HepG2 (cell line): ENCODE results near the gene NUP153. TPM values are rescaled to one million over a fixed set of nuclear protein-coding genes. Genes with fewer than 3 reads are reported as not detected.

ENCODE experiments used
- AGO2 ChIP-seq: fragments of 200-400 bp; formaldehyde crosslinking; optimal IDR thresholded peaks from 2 replicates; pipeline ENCODE3; 2017; ENCODE audit warnings: mild to moderate bottlenecking, low read depth, low read length, moderate library complexity
- AKNA ChIP-seq: sonication (generic); formaldehyde crosslinking; IDR thresholded peaks from 2 replicates; pipeline ENCODE4 v1.4.0; 2020; ENCODE audit warnings: missing genetic modification reagents, borderline replicate concordance
- ELF1 ChIP-seq: sonication (generic); formaldehyde crosslinking; IDR thresholded peaks from 2 replicates; pipeline ENCODE4 v1.4.0; 2020; ENCODE audit warnings: missing genetic modification reagents
- GPBP1L1 ChIP-seq: sonication (generic); formaldehyde crosslinking; IDR thresholded peaks from 2 replicates; pipeline ENCODE4 v1.5.0; 2020; ENCODE audit warnings: mild to moderate bottlenecking, missing genetic modification reagents
- HCFC1 ChIP-seq: fragments of 150-350 bp; IDR thresholded peaks from 2 replicates; pipeline ENCODE4 v1.6.1; 2014; ENCODE audit warnings: low read depth, low read length
- KDM5A ChIP-seq: fragments of 200-600 bp; sonication (generic); IDR thresholded peaks from 2 replicates; pipeline ENCODE4 v1.7.0; 2018; ENCODE audit warnings: antibody characterized with exemption, mild to moderate bottlenecking, low read length, borderline replicate concordance
- KLF6 ChIP-seq: IDR thresholded peaks from 2 replicates; pipeline ENCODE4 v1.8.0; 2016; ENCODE audit warnings: missing biosample characterization, missing genetic modification reagents
- NONO ChIP-seq, 2 experiments: fragments of 450-650 bp in 1 of 2; sonication (generic) in 1 of 2; formaldehyde crosslinking in 1 of 2; IDR thresholded peaks in 1 of 2; conservative IDR thresholded peaks in 1 of 2; 2 replicates each; pipeline versions ENCODE4 v1.6.1 to v1.8.0; 2017 to 2022; ENCODE audit warnings: mild to moderate bottlenecking in 1 of 2, missing genetic modification reagents in 1 of 2, moderate library complexity in 1 of 2
- SRSF4 ChIP-seq: fragments of 200-400 bp; formaldehyde crosslinking; IDR thresholded peaks from one replicate; pipeline ENCODE4 v1.6.1; 2018; ENCODE audit warnings: mild to moderate bottlenecking, low read depth, low read length, moderate library complexity; ENCODE audit not compliant: poor library complexity, severe bottlenecking
- ZBTB21 ChIP-seq: sonication (generic); formaldehyde crosslinking; IDR thresholded peaks from 2 replicates; pipeline ENCODE4 v1.4.0; 2020; ENCODE audit warnings: missing genetic modification reagents
- ZNF274 ChIP-seq: sonication (generic); formaldehyde crosslinking; IDR thresholded peaks from 2 replicates; pipeline ENCODE4 v1.5.1; 2020; ENCODE audit warnings: mild to moderate bottlenecking, missing genetic modification reagents
- ZNF580 ChIP-seq: IDR thresholded peaks from 2 replicates; pipeline ENCODE4 v1.6.1; 2016; ENCODE audit warnings: low read depth, borderline replicate concordance
- polyA plus RNA-seq, 8 experiments: library from polyadenylated mRNA; depleted of rRNA in 3 of 8; stranded (reverse) in 7 of 8; unstranded in 1 of 8; fragments of >200 nt; fragmentation: Illumina TruSeq in 4 of 8; extraction: Trizol in 4 of 8; gene quantifications; 2 replicates each; pipeline versions ENCODE4 v1.2.1 to v1.2.3, GENCODE V29; 2011 to 2016; ENCODE audit warnings: low read depth in 4 of 8, missing spikeins in 1 of 8, mixed read lengths in 1 of 8; ENCODE audit not compliant: insufficient read depth in 1 of 8
- total RNA-seq, 5 experiments: library from RNA; depleted of rRNA; stranded (reverse); fragments of >200 nt; fragmentation: Illumina TruSeq; extraction: Trizol; gene quantifications; 2 replicates each; pipeline ENCODE4 v1.2.3, GENCODE V29; 2016; ENCODE audit warnings: low read depth in 1 of 5
- TF ChIP-seq, protein P1 (sequence below): sonication (generic); formaldehyde crosslinking; IDR thresholded peaks from 2 replicates; pipeline ENCODE4 v1.4.0; 2020; ENCODE audit warnings: low read depth, missing genetic modification reagents
- TF ChIP-seq, protein P2 (sequence below): sonication (generic); formaldehyde crosslinking; IDR thresholded peaks from 2 replicates; pipeline ENCODE4 v1.5.0; 2020; ENCODE audit warnings: missing genetic modification reagents

The NUP153 gene
- total and polyA plus RNA-seq, 2 of the 13 experiments (the other 11 are each of a cell fraction or from before 2014, with no cell fraction given), result 29.8 to 55.2 TPM

DNA sequence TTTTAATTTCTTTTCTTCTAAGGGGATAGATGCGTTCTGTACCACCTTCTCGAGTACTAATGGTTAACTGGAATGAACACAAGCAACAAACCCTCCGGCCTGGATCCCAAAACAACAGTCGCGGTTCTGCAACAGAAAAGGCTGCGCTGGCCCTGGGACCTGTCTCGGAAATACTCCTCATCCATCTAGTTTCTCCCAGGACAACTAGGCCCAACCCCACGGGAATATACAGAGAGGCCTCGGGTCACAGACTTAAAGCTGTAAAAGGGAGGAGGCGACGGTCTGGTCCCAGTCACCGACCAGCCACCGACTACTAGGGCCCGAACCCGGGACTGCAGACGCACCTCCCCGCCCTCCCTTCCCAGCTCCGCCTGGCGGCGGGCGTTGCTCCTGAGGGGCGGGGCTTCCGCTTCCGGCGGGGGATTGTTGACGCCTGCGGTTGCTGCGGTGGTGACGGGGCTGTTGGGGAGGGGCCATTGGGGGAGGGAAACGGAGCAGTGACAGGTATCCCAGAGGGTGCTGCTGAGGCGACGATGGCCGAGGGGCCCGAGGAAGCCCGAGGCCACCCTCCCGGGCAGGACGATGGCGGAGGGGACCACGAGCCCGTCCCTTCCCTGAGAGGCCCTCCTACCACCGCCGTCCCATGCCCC lies 106.7 kb downstream of the NUP153 start, which contains the start of gene FAM8A1 (continued):
- TF ChIP-seq HCFC1 (peak; percentile 39; the same call in 1 of the 2 replicates), KDM5A (no peak), AGO2 (no peak), ZBTB21 (CRISPR knock-in tag) (peak; percentile 68; the same call in 1 of the 2 replicates), ZNF274 (peak; percentile 52; the same call in 1 of the 2 replicates), ELF1 (CRISPR knock-in tag) (peak; percentile 87), ZNF580 (CRISPR knock-in tag) (peak; percentile 84; the same call in 1 of the 2 replicates), GPBP1L1 (CRISPR knock-in tag) (no peak), SRSF4 (no peak), AKNA (CRISPR knock-in tag) (no peak), NONO (IDR thresholded peaks at IDR 0.05) (no peak), NONO (CRISPR knock-in tag; conservative IDR thresholded peaks at IDR 0.05) (peak; percentile 91), KLF6 (CRISPR knock-in tag) (peak; percentile 83; the same call in 1 of the 2 replicates)
- TF ChIP-seq, protein P1, sequence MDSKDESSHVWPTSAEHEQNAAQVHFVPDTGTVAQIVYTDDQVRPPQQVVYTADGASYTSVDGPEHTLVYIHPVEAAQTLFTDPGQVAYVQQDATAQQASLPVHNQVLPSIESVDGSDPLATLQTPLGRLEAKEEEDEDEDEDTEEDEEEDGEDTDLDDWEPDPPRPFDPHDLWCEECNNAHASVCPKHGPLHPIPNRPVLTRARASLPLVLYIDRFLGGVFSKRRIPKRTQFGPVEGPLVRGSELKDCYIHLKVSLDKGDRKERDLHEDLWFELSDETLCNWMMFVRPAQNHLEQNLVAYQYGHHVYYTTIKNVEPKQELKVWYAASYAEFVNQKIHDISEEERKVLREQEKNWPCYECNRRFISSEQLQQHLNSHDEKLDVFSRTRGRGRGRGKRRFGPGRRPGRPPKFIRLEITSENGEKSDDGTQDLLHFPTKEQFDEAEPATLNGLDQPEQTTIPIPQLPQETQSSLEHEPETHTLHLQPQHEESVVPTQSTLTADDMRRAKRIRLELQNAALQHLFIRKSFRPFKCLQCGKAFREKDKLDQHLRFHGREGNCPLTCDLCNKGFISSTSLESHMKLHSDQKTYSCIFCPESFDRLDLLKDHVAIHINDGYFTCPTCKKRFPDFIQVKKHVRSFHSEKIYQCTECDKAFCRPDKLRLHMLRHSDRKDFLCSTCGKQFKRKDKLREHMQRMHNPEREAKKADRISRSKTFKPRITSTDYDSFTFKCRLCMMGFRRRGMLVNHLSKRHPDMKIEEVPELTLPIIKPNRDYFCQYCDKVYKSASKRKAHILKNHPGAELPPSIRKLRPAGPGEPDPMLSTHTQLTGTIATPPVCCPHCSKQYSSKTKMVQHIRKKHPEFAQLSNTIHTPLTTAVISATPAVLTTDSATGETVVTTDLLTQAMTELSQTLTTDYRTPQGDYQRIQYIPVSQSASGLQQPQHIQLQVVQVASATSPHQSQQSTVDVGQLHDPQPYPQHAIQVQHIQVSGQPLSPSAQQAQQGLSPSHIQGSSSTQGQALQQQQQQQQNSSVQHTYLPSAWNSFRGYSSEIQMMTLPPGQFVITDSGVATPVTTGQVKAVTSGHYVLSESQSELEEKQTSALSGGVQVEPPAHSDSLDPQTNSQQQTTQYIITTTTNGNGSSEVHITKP (CRISPR knock-in tag), result peak; percentile 49; the same call in 1 of the 2 replicates
- TF ChIP-seq, protein P2, sequence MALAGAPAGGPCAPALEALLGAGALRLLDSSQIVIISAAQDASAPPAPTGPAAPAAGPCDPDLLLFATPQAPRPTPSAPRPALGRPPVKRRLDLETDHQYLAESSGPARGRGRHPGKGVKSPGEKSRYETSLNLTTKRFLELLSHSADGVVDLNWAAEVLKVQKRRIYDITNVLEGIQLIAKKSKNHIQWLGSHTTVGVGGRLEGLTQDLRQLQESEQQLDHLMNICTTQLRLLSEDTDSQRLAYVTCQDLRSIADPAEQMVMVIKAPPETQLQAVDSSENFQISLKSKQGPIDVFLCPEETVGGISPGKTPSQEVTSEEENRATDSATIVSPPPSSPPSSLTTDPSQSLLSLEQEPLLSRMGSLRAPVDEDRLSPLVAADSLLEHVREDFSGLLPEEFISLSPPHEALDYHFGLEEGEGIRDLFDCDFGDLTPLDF (CRISPR knock-in tag), result no peak; the same call in none of the 2 replicates
